ENCODE measurements around the gene EXOC4. TPM values are rescaled to one million over a fixed set of nuclear protein-coding genes. Genes with fewer than 3 reads are reported as not detected.

Gene EXOC4
- polyA plus RNA-seq, 3 donors, result 76.4 to 81.9 (median 78.9) TPM

Other genes with a start within 250 kb of the EXOC4 start
- 10 to 100 TPM; 87.3 to 97.2 (median 93.0) TPM for gene CHCHD3, start 171.0 kb upstream of the EXOC4 start, polyA plus RNA-seq (ENCODE audit: insufficient read length in 3 of 3)